Measurements from ENCODE around the gene PNPLA6.

Gene PNPLA6

GRCh38 chr19:7582446-7582845 lies 46.9 kb downstream of the PNPLA6 start:
- DNase-seq (ENCODE audit: extremely low spot score, insufficient read length, low read depth) = no peak
- FAIRE-seq = no peak

- FAIRE-seq (no peak), DNase-seq (ENCODE audit: extremely low spot score, insufficient read length, low read depth) (no peak)
Measured at GRCh38 chr19:7589822-7590221, 54.3 kb downstream of the PNPLA6 start.

DNA sequence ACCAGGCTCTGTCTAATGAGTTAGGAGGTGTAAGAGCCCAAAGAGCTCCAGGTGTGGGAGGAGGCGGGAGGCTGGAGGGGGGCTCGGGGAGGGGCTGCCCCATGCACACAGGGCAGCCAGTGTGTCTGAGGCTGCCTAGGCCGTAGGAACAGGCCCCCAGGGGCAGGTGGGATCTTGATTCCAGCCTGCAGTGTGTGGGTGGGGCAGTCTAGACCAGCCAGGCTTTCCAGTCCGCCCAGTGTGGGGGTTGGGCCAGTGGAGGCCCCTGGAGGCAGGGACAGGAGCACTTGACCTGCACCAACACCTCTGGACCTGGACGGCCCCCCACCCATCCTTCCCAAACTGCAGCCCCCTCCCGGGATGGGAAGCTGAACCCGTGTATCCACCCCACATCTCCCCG lies 54.7 kb downstream of the PNPLA6 start:
- no peak for DNase-seq (ENCODE audit: extremely low spot score, insufficient read length, low read depth)
- FAIRE-seq = no peak

DNA sequence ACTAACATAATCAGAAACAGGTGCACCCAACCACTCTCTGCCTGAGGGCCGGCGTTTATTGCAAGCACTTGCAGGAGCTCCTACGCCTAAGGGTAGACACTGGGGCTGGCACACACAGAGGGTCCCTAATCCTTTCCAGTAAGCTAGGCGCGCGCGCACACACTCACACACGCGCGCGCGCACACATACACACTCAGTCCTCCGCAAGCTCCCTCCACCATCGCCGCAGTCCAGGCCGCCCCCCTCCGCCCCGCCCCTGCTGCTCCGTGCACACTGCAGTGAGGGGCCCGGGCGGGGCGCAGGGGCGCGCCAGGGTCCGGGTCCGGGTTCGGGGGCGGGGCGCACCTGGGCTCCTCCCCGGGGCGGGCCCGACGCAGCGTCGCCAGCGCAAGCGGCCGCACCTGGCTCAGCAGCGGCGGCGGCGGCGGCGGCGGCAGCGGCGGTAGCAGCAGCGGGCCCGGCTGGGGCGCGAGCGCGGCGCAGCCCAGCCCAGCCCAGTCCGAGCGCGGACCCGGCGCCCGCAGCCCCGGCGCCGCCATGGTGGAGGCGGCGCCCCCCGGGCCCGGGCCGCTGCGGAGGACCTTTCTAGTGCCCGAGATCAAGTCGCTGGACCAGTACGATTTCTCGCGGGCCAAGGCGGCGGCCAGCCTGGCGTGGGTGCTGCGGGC lies 60.1 kb downstream of the PNPLA6 start, which contains the start of gene CAMSAP3:
Gene CAMSAP3 (plus strand): TSS at position 398 of the 668 bp plus-strand sequence. CDS start 140 bp downstream, at position 538.
- no peak for DNase-seq (ENCODE audit: extremely low spot score, insufficient read length, low read depth)
- FAIRE-seq = no peak

DNA sequence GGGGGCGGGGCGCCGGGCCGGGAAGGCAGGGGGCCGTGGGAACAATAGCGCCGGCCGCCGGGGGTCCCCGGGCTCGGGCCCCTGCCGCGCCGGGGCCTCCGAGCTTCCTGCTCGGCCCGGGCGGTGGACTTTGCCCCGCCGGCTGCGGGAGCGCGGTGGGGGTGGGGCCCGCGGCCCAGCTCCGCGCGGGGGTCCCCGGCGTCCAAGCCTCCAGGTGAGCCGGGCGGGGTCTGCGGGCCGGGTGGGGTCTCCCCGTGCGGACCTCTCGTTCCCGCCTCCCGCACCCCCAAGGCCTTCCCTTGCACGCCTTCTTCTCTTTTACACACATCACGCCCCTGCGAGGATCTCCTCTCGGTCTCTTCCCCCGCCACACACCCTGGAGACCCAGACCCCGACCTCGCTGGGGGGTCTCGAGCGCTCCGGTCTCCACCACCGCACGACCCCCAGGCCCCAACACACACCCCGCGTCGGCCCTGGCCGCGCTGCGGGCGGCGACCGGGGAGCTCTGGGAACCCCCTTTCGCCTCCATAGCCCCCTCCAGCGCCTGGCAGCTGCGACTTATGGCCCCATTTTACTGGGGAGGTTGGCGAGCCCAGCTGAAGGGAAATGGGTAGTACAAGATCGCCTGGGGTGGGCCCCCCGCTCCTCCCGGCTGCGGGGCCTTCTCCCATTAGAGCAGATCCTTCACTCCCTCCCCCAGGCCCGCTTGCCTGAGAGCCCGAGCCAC lies 60.9 kb downstream of the PNPLA6 start:
- DNase-seq (ENCODE audit: extremely low spot score, insufficient read length, low read depth) (no peak), FAIRE-seq (no peak)

GRCh38 chr19:7597689-7598088 lies 62.2 kb downstream of the PNPLA6 start:
- FAIRE-seq = no peak
- DNase-seq (ENCODE audit: extremely low spot score, insufficient read length, low read depth) = no peak

GRCh38 chr19:7598180-7598579 lies 62.7 kb downstream of the PNPLA6 start:
- DNase-seq (ENCODE audit: extremely low spot score, insufficient read length, low read depth) = no peak
- no peak for FAIRE-seq

GRCh38 chr19:7600721-7601120 lies 65.2 kb downstream of the PNPLA6 start:
- DNase-seq (ENCODE audit: extremely low spot score, insufficient read length, low read depth) = no peak
- FAIRE-seq = no peak

GRCh38 chr19:7602240-7602934 lies 66.9 kb downstream of the PNPLA6 start:
- no peak for DNase-seq (ENCODE audit: extremely low spot score, insufficient read length, low read depth)
- no peak for FAIRE-seq

DNA sequence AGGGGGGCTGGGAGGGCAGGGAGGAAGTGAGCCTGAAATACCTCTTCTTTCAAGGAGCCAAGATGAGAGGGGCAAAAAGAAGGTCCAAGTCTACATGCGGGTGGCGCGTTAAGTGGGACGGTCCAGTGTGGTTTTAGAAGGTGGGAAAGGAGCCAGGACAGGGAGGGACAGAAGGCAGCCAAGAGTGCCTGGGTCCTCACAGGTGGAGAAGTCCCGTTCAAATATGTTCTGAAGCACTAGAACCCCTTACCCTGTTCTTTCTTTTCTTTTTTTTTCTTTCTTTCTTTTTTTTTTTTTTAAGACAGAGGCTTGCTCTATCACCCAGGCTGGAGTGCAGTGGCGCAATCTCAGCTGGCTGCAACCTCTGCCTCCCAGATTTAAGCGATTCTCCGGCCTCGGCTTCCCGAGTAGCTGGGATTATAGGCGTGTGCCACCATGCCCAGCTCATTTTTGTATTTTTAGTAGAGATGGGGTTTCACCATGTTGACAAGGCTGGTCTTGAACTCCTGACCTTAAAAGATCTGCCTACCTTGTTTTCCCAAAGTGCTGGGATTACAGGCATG lies 67.5 kb downstream of the PNPLA6 start:
- FAIRE-seq (no peak), DNase-seq (ENCODE audit: extremely low spot score, insufficient read length, low read depth) (no peak)

DNA sequence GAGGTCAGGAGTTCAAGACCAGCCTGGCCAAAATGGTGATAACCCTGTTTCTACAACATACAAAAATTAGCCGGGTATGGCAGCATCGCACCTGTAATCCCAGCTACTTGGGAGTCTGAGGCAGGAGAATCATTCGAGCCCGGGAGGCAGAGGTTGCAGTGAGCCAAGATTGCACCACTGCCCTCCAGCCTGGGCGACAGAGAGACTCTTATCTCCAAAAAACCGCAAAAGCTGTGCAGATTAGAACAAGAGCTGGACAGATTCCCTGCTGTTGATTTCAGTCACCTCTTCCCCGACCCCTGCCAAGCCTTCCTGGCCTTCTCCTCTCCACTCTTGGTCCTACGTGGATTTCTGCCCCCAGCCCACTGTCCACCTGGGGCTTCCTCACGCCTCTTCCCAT lies 68.4 kb downstream of the PNPLA6 start:
- DNase-seq (ENCODE audit: extremely low spot score, insufficient read length, low read depth) (no peak), FAIRE-seq (no peak)

DNA sequence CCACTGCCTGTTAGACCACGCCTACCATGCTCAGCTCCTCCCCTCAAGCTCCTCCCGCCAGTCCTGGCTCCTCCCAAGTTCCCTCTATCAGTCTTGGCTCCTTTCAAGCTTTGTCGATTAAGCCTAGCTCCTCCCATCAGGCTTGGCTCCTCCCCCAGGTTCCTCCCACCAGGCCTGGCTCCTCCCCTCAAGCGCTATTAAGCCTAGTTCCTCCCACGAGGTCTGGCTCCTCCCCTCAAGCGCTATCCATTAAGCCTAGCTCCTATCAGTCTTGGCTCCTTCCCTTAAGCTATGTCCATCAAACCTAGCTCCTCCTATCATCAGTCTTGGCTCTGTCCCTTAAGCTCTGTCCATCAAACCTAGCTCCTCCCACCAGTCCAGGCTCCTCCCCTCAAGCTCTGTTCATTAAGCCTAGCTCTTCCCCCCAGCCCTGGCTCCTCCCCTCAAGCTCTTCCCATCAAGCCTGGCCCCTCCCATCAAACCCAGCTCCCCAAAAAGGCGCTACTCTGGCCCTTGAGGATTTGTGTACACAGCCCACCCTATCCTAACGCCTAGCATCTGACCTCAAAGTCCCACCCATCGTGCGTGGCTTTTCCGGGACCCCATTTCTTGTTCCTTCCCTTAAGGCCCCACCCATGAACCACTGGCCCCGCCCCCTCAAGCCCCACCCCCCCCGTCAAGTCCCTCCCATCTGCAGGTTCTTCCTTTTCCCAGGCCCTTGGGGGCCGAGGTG lies 70.1 kb downstream of the PNPLA6 start:
- no peak for FAIRE-seq

GRCh38 chr19:7606289-7606688 lies 70.8 kb downstream of the PNPLA6 start:
- no peak for FAIRE-seq
- DNase-seq (ENCODE audit: extremely low spot score, insufficient read length, low read depth) = no peak

More for the DNA sequence above, 70.1 kb downstream of the PNPLA6 start:
- DNase-seq (ENCODE audit: extremely low spot score, insufficient read length, low read depth) = no peak

- FAIRE-seq = no peak
- no peak for DNase-seq (ENCODE audit: extremely low spot score, insufficient read length, low read depth)
Measured at GRCh38 chr19:7607212-7607873, 71.8 kb downstream of the PNPLA6 start.

DNA sequence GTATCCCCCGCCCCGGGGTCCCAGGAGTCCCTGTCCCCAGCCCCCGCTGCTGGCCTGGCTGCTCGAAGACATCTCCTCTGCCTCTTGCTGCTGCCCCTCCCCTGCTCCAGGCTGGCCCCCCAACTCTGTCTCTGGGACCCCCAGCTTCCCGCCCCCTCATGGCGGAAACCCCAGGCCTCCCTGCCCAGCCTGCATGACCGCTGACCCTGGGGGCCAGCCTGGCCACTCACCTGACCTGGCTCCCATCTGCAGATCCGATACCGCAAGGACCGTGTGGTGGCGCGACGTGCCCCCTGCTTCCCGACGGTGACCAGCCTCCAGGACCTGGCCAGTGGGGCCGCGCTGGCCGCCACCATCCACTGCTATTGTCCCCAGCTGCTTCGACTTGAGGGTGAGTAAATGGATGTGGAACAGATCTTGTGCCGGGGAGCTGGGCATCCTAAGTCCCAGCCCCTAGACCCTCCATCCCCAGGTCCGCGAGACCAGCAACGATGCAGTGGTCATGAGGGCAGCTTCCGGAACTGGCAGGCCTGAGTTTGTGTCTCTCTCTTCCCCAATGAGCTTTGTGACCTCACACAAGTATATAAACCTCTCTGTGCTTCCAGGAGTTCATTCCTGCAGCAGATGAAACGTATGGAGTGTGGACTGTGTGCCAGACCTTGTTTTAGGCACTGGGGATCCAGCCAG lies 72.5 kb downstream of the PNPLA6 start:
- no peak for DNase-seq (ENCODE audit: extremely low spot score, insufficient read length, low read depth)

DNA sequence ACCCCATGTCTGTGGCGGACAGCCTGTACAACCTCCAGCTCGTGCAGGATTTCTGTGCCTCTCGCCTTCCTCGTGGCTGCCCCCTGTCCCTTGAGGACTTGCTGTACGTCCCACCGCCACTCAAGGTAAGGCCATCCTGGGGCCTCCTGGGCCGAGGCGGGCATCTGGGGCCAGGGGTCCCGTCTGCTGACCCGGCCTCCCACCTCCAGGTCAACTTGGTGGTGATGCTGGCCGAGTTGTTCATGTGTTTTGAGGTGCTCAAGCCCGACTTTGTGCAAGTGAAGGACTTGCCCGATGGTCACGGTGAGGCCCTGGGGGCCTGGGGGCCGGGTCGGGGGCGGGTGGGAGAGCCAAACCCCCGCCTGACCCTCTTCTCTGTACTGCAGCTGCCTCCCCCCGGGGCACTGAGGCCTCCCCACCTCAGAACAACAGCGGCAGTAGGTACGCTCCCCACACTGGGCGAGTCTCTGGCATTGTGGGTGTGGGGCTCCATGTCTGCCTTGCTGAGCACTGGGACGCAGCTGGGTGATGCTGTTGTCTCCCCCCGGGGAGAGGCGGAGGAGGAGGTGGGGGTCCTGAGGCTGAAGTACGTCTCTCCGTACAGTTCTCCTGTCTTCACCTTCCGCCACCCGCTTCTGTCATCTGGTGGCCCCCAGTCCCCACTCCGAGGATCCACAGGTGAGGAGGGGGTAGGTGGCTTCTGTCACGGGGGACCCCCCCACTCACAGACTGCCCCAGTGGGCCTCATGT lies 75.1 kb downstream of the PNPLA6 start:
- FAIRE-seq (no peak), DNase-seq (ENCODE audit: extremely low spot score, insufficient read length, low read depth) (no peak)

More for the DNA sequence above, 72.5 kb downstream of the PNPLA6 start:
- no peak for FAIRE-seq

All from GM18507 (cell line).